Vagina (tissue), 2 donors: ENCODE measurements around the gene C5AR1. TPM values are rescaled to one million over a fixed set of nuclear protein-coding genes. Genes with fewer than 3 reads are reported as not detected.
A peak's percentile ranks its signal among the peaks of the same experiment; 100 is the strongest.

Experiments
- DNase-seq, 2 donors: peaks; one replicate each; pipeline ENCODE4 v3.0.0-alpha.2; 2017; ENCODE audit errors: extremely low spot score in 2 of 2
- H3K27ac ChIP-seq: fragments of 200-600 bp; sonication (generic); one replicate; pipeline ENCODE4 v1.5.1; 2019
- H3K27me3 ChIP-seq: fragments of 200-600 bp; sonication (generic); one replicate; pipeline ENCODE4 v1.5.1; 2019
- H3K36me3 ChIP-seq, 2 donors: fragments of 200-600 bp; sonication (generic); one replicate each; pipeline ENCODE4 v1.5.1; 2017 to 2019
- H3K4me1 ChIP-seq: fragments of 200-600 bp; sonication (generic); one replicate; pipeline ENCODE4 v1.5.1; 2019
- H3K4me3 ChIP-seq, 2 donors: fragments of 200-600 bp; sonication (generic); 1 replicate in 1 of 2; 2 replicates in 1 of 2; pipeline ENCODE4 v1.5.1; 2016 to 2019
- H3K9me3 ChIP-seq: fragments of 200-600 bp; sonication (generic); one replicate; pipeline ENCODE4 v1.5.1; 2019
- CTCF ChIP-seq, 3 experiments: fragments of 450-650 bp in 2 of 3; fragments of 200-600 bp in 1 of 3; sonication (generic) in 1 of 3; IDR thresholded peaks; one replicate each; pipeline ENCODE4 v1.5.1; 2017 to 2019; ENCODE audit warnings: antibody characterized with exemption in 3 of 3, mild to moderate bottlenecking in 2 of 3, moderate library complexity in 2 of 3
- POLR2A ChIP-seq, 2 donors: fragments of 450-650 bp; IDR thresholded peaks; one replicate each; pipeline ENCODE4 v1.6.1; 2017; ENCODE audit warnings: antibody characterized with exemption in 2 of 2, mild to moderate bottlenecking in 2 of 2, moderate library complexity in 2 of 2
- POLR2AphosphoS5 ChIP-seq, 2 donors: sonication (generic); formaldehyde crosslinking; IDR thresholded peaks; one replicate each; pipeline ENCODE4 v1.9.0; 2017; ENCODE audit warnings: antibody characterized with exemption in 2 of 2, mild to moderate bottlenecking in 2 of 2, low read depth in 1 of 2; ENCODE audit not compliant: insufficient read depth in 1 of 2
- intact Hi-C: fragments of 100-400 bp; cut with DNase I; formaldehyde crosslinking; loops from one replicate; pipeline ENCODE4 v1.15.1; 2023
- total RNA-seq: library from RNA; depleted of rRNA; stranded (reverse); fragments of >200 nt; gene quantifications from one replicate; pipeline ENCODE4 v1.2.3, GENCODE V29; 2016

C5AR1 gene
- total RNA-seq, 1 donor from 2014 or later = 12.5 TPM

GRCh38 chr19:47348819-47349795 is 39.4 kb downstream of the C5AR1 start, which contains the start of gene DHX34:
DHX34 (plus strand) TSS chr19:47349315; CDS start chr19:47353031, 3,716 bp downstream.
- H3K27ac ChIP-seq = peak within 1 kb of the TSS; percentile 59
- no peaks in the 10 kb centered on the region for H3K27me3 ChIP-seq
- TF ChIP-seq POLR2AphosphoS5 (IDR thresholded peaks at IDR 0.05; ENCODE audit: insufficient read depth in 1 of 2, low read depth in 1 of 2) (peak; percentile 90 to 95), CTCF (IDR thresholded peaks at IDR 0.05) (peak; percentile 96 to 100 (median 96)), POLR2A (IDR thresholded peaks at IDR 0.05) (peak in 1 of 2 donors; percentile 54)
- H3K4me3 ChIP-seq = peak within 1 kb of the TSS; percentile 73 to 77
- H3K36me3 ChIP-seq = peaks cover 0 to 12% of the 10 kb centered on the region in 2 donors
- peaks cover 14% of the 10 kb centered on the region for H3K4me1 ChIP-seq
- intact Hi-C loops = no loop called here
- no peaks in the 10 kb centered on the region for H3K9me3 ChIP-seq
- peak; percentile 98 to 99 for DNase-seq

GRCh38 chr19:47350630-47351029 is 41.0 kb downstream of the C5AR1 start:
- Histone ChIP-seq H3K27ac (no peak overlapping the region), H3K36me3 (peaks cover 0 to 27% of the 10 kb centered on the region in 2 donors), H3K9me3 (no peaks in the 10 kb centered on the region), H3K4me3 (no peak overlapping the region), H3K27me3 (no peaks in the 10 kb centered on the region), H3K4me1 (peaks cover 14% of the 10 kb centered on the region)
- DNase-seq = no peak
- no peak for TF ChIP-seq CTCF (IDR thresholded peaks at IDR 0.05)
- no peak for TF ChIP-seq POLR2A (IDR thresholded peaks at IDR 0.05)
- TF ChIP-seq POLR2AphosphoS5 (IDR thresholded peaks at IDR 0.05; ENCODE audit: insufficient read depth in 1 of 2, low read depth in 1 of 2) = no peak
- intact Hi-C loops = no loop called here

- TF ChIP-seq POLR2AphosphoS5 (IDR thresholded peaks at IDR 0.05; ENCODE audit: insufficient read depth in 1 of 2, low read depth in 1 of 2) (no peak), CTCF (IDR thresholded peaks at IDR 0.05) (no peak), POLR2A (IDR thresholded peaks at IDR 0.05) (no peak)
- Histone ChIP-seq H3K36me3 (peaks cover 0 to 36% of the 10 kb centered on the region in 2 donors), H3K4me1 (peaks cover 14% of the 10 kb centered on the region), H3K27ac (no peak overlapping the region), H3K4me3 (no peak overlapping the region), H3K27me3 (no peaks in the 10 kb centered on the region), H3K9me3 (no peaks in the 10 kb centered on the region)
- intact Hi-C loops = no loop called here
- DNase-seq = no peak
These were observed 41.9 kb downstream of the C5AR1 start for GRCh38 chr19:47351548-47351947.

GRCh38 chr19:47352095-47352494 is 42.4 kb downstream of the C5AR1 start:
- H3K4me3 ChIP-seq = no peak overlapping the region
- peaks cover 0 to 41% of the 10 kb centered on the region in 2 donors for H3K36me3 ChIP-seq
- peaks cover 14% of the 10 kb centered on the region for H3K4me1 ChIP-seq
- no peaks in the 10 kb centered on the region for H3K9me3 ChIP-seq
- H3K27ac ChIP-seq = no peak overlapping the region
- intact Hi-C loops = no loop called here
- no peak for TF ChIP-seq POLR2AphosphoS5 (IDR thresholded peaks at IDR 0.05; ENCODE audit: insufficient read depth in 1 of 2, low read depth in 1 of 2)
- TF ChIP-seq CTCF (IDR thresholded peaks at IDR 0.05) = no peak
- no peak for TF ChIP-seq POLR2A (IDR thresholded peaks at IDR 0.05)
- DNase-seq = no peak
- no peaks in the 10 kb centered on the region for H3K27me3 ChIP-seq

GRCh38 chr19:47353307-47353712 is 43.6 kb downstream of the C5AR1 start:
- Histone ChIP-seq H3K9me3 (no peaks in the 10 kb centered on the region), H3K27me3 (no peaks in the 10 kb centered on the region), H3K4me1 (peaks cover 14% of the 10 kb centered on the region), H3K4me3 (no peak overlapping the region), H3K36me3 (peaks cover 0 to 53% of the 10 kb centered on the region in 2 donors), H3K27ac (no peak overlapping the region)
- intact Hi-C loops = no loop called here
- TF ChIP-seq CTCF (IDR thresholded peaks at IDR 0.05) (no peak), POLR2AphosphoS5 (IDR thresholded peaks at IDR 0.05; ENCODE audit: insufficient read depth in 1 of 2, low read depth in 1 of 2) (no peak), POLR2A (IDR thresholded peaks at IDR 0.05) (no peak)
- no peak for DNase-seq
